Measurements from ENCODE around the gene GPR50.

The GPR50 gene

GRCh38 chrX:151225843-151226242, 49.5 kb downstream of the GPR50 start:
- H4K20me1 ChIP-seq (ENCODE audit: insufficient read depth, low read length, poor library complexity, severe bottlenecking): no peaks in the 10 kb centered on the region
- no peaks in the 10 kb centered on the region for H3F3A ChIP-seq (ENCODE audit: low read depth)
- no peaks in the 10 kb centered on the region for H3K27me3 ChIP-seq (ENCODE audit: insufficient read depth, low read length, poor library complexity, severe bottlenecking)
- no peaks in the 10 kb centered on the region for H3K79me2 ChIP-seq (ENCODE audit: insufficient read depth, low read length)
- H3K4me3 ChIP-seq (ENCODE audit: low read length, poor library complexity, severe bottlenecking): no peak overlapping the region
- TF ChIP-seq CTCF (conservative IDR thresholded peaks at IDR 0.05; ENCODE audit: low read length) (no peak), EZH2phosphoT487 (IDR thresholded peaks at IDR 0.05; ENCODE audit: borderline replicate concordance) (no peak)
- no peak overlapping the region for H2AFZ ChIP-seq (ENCODE audit: low read length)
- H3K36me3 ChIP-seq (ENCODE audit: insufficient read depth, low read length): no peaks in the 10 kb centered on the region
- no peaks in the 10 kb centered on the region for H3K4me1 ChIP-seq (ENCODE audit: insufficient read depth, low read length, poor library complexity, severe bottlenecking)
- no peaks in the 10 kb centered on the region for H3K9me3 ChIP-seq (ENCODE audit: insufficient read depth, low read depth, low read length)
- no peak overlapping the region for H3K4me2 ChIP-seq (ENCODE audit: low read depth, low read length, poor library complexity, severe bottlenecking)
- no peaks in the 10 kb centered on the region for H3K9me2 ChIP-seq (replicated peaks; ENCODE audit: low read depth, low read length)
- no peak overlapping the region for H3K9ac ChIP-seq (ENCODE audit: low read depth, low read length, poor library complexity, severe bottlenecking)

GRCh38 chrX:151226941-151227340, 50.6 kb downstream of the GPR50 start:
- no peaks in the 10 kb centered on the region for H3K9me2 ChIP-seq (replicated peaks; ENCODE audit: low read depth, low read length)
- TF ChIP-seq CTCF (conservative IDR thresholded peaks at IDR 0.05; ENCODE audit: low read length) (no peak), EZH2phosphoT487 (IDR thresholded peaks at IDR 0.05; ENCODE audit: borderline replicate concordance) (no peak)
- no peaks in the 10 kb centered on the region for H3K9me3 ChIP-seq (ENCODE audit: insufficient read depth, low read depth, low read length)
- H3F3A ChIP-seq (ENCODE audit: low read depth): no peaks in the 10 kb centered on the region
- no peaks in the 10 kb centered on the region for H3K36me3 ChIP-seq (ENCODE audit: insufficient read depth, low read length)
- H3K79me2 ChIP-seq (ENCODE audit: insufficient read depth, low read length): no peaks in the 10 kb centered on the region
- no peaks in the 10 kb centered on the region for H3K27me3 ChIP-seq (ENCODE audit: insufficient read depth, low read length, poor library complexity, severe bottlenecking)
- no peaks in the 10 kb centered on the region for H3K4me1 ChIP-seq (ENCODE audit: insufficient read depth, low read length, poor library complexity, severe bottlenecking)
- no peaks in the 10 kb centered on the region for H4K20me1 ChIP-seq (ENCODE audit: insufficient read depth, low read length, poor library complexity, severe bottlenecking)
- H3K4me2 ChIP-seq (ENCODE audit: low read depth, low read length, poor library complexity, severe bottlenecking): no peak overlapping the region
- no peak overlapping the region for H3K9ac ChIP-seq (ENCODE audit: low read depth, low read length, poor library complexity, severe bottlenecking)
- H3K4me3 ChIP-seq (ENCODE audit: low read length, poor library complexity, severe bottlenecking): no peak overlapping the region
- H2AFZ ChIP-seq (ENCODE audit: low read length): no peak overlapping the region

DNA sequence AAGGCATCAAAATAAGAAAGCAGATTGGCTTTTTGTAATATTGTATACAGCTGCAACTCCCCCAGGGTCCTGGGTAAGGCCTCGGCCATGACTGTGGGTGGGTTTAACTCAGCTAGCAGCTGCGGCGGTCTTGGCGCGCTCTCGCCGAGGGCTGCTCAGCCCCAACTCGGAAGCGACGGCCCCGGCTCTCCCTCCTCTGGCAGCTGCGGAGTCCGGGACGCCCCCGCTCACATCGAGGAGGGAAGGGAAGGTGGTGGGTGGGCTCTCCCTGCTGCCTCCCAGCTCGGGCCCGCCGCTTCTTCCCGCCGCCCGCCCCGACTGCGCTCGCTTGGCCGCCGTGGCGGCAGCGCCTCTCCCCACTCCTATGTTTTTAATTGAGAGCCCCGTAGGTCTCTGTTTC, 51.2 kb downstream of the GPR50 start:
- Histone ChIP-seq H3K79me2 (ENCODE audit: insufficient read depth, low read length) (no peaks in the 10 kb centered on the region), H2AFZ (ENCODE audit: low read length) (no peak overlapping the region), H3K9me3 (ENCODE audit: insufficient read depth, low read depth, low read length) (no peaks in the 10 kb centered on the region), H3K9ac (ENCODE audit: low read depth, low read length, poor library complexity, severe bottlenecking) (no peak overlapping the region), H4K20me1 (ENCODE audit: insufficient read depth, low read length, poor library complexity, severe bottlenecking) (no peaks in the 10 kb centered on the region), H3K27me3 (ENCODE audit: insufficient read depth, low read length, poor library complexity, severe bottlenecking) (no peaks in the 10 kb centered on the region), H3K4me3 (ENCODE audit: low read length, poor library complexity, severe bottlenecking) (no peak overlapping the region), H3K4me1 (ENCODE audit: insufficient read depth, low read length, poor library complexity, severe bottlenecking) (no peaks in the 10 kb centered on the region), H3K36me3 (ENCODE audit: insufficient read depth, low read length) (no peaks in the 10 kb centered on the region), H3F3A (ENCODE audit: low read depth) (no peaks in the 10 kb centered on the region), H3K9me2 (replicated peaks; ENCODE audit: low read depth, low read length) (no peaks in the 10 kb centered on the region), H3K4me2 (ENCODE audit: low read depth, low read length, poor library complexity, severe bottlenecking) (no peak overlapping the region)
- no peak for TF ChIP-seq EZH2phosphoT487 (IDR thresholded peaks at IDR 0.05; ENCODE audit: borderline replicate concordance)
- no peak for TF ChIP-seq CTCF (conservative IDR thresholded peaks at IDR 0.05; ENCODE audit: low read length)
